ENCODE data around the gene PALB2. TPM values are rescaled to one million over a fixed set of nuclear protein-coding genes. Genes with fewer than 3 reads are reported as not detected.

Gene PALB2
- total RNA-seq, 1 donor: 10.2 TPM

- Histone ChIP-seq H3K4me3 (ENCODE audit: low read length) (no peak overlapping the region), H3K4me1 (ENCODE audit: insufficient read depth, low read length) (peaks cover 4% of the 10 kb centered on the region), H3K27me3 (ENCODE audit: insufficient read depth, low read length) (no peaks in the 10 kb centered on the region), H3K9me3 (ENCODE audit: low read depth, low read length) (no peaks in the 10 kb centered on the region)
Observed at GRCh38 chr16:23578101-23578830, 62.8 kb downstream of the PALB2 start.

DNA sequence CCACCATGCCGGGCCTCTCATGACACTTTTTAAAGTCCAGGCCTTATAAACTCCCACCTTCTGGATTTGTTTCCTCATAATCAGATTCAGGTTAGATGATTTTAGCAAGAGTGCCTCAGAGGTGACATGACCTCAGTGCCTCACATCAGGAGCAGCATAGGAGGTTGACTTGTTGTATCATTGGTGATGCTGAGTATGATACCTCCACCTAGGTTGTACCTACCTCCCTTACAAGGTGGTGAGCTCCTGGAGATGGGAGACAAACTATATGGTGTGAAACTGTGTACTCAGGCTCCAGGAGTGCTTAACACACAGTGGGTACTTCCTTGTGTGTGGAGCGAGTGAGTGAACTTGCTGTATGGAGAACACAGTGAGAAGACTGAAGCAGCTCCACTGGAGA, 63.6 kb downstream of the PALB2 start:
- H3K4me1 ChIP-seq (ENCODE audit: insufficient read depth, low read length): peaks cover 4% of the 10 kb centered on the region
- no peaks in the 10 kb centered on the region for H3K9me3 ChIP-seq (ENCODE audit: low read depth, low read length)
- H3K27me3 ChIP-seq (ENCODE audit: insufficient read depth, low read length): no peaks in the 10 kb centered on the region
- no peak overlapping the region for H3K4me3 ChIP-seq (ENCODE audit: low read length)

- H3K4me1 ChIP-seq (ENCODE audit: insufficient read depth, low read length): peaks cover 14% of the 10 kb centered on the region
- no peaks in the 10 kb centered on the region for H3K27me3 ChIP-seq (ENCODE audit: insufficient read depth, low read length)
Observed at GRCh38 chr16:23575834-23576233, 65.3 kb downstream of the PALB2 start.

DNA sequence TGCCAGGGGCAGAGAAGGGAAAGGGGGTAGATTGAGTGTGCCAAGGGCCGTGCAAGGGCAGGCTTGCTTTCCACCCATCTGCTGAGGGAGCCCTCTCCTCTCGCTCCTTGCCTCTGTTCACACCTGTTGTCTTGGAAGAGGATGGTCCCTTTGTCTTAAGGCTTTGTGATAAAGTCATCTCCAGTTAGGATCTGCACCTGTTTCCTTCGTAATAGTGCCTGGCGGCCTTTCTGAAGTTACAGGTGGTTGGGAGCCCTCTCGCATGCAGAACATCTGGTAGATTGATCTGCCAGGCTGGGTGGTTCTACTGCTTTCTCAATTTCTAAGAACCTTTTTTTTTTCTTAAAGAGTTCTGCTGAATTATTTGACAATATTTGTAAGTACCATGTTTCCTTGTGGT, 67.3 kb downstream of the PALB2 start:
- Histone ChIP-seq H3K9me3 (ENCODE audit: low read depth, low read length) (no peaks in the 10 kb centered on the region), H3K4me1 (ENCODE audit: insufficient read depth, low read length) (peaks cover 23% of the 10 kb centered on the region), H3K27me3 (ENCODE audit: insufficient read depth, low read length) (no peaks in the 10 kb centered on the region), H3K4me3 (ENCODE audit: low read length) (no peak overlapping the region)

More at GRCh38 chr16:23575834-23576233, 65.3 kb downstream of the PALB2 start:
- Histone ChIP-seq H3K9me3 (ENCODE audit: low read depth, low read length) (no peaks in the 10 kb centered on the region), H3K4me3 (ENCODE audit: low read length) (no peak overlapping the region)

- Histone ChIP-seq H3K9me3 (ENCODE audit: low read depth, low read length) (no peaks in the 10 kb centered on the region), H3K4me3 (ENCODE audit: low read length) (no peak overlapping the region), H3K27me3 (ENCODE audit: insufficient read depth, low read length) (no peaks in the 10 kb centered on the region), H3K4me1 (ENCODE audit: insufficient read depth, low read length) (peaks cover 20% of the 10 kb centered on the region)
Observed at GRCh38 chr16:23572394-23572793, 68.7 kb downstream of the PALB2 start.

DNA sequence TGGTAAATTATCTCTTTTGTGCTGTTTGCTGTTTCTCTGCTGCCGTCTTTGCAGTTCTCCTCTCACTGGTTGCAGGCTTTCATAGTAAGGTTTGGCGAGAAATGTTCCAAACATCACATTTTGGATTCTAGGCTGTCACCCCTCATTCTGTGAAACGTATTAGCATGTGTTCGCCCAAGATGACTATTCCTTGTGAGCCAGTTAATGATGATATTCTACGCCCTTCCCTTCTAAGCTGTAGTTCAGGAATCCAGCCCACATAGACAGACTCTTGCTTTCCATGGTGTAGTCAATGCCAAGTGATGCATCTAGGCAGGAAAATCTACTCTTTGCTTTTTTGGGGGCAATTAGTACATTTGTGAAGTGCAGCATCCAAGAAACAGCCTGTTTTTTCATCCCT, 69.2 kb downstream of the PALB2 start:
- Histone ChIP-seq H3K4me1 (ENCODE audit: insufficient read depth, low read length) (peaks cover 20% of the 10 kb centered on the region), H3K27me3 (ENCODE audit: insufficient read depth, low read length) (no peaks in the 10 kb centered on the region), H3K9me3 (ENCODE audit: low read depth, low read length) (no peaks in the 10 kb centered on the region), H3K4me3 (ENCODE audit: low read length) (no peak overlapping the region)

DNA sequence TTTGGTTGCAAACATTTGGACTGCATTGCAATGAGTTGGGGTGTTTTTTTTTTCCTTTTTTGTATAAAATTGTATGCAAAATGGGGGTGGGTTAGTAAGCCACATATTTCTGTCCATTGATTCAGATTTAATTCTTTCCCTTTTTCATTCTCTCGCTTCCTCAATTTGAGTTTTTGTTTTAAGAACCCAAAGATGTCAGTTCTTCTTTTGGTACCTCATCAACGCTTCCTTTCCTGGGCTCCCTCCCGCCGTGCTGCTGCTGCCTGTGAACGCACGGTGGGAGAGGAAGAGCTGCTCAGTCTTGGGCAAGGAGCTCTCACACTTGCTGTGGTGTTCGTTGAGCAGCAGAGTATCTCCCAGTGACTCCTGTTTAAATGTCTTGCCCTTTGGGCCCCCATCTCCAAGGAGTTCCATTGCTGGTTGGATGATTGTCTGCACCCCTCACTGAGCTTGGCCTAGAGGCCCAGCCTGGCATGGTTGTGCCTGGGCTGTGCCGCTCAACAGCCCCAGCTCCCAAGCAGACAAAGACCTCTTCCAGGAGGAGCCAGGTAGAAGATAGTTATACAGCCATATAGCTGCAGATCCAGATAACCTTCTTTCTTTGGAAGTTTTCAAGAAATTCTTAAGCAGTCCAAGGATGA, 70.0 kb downstream of the PALB2 start:
- Histone ChIP-seq H3K4me3 (ENCODE audit: low read length) (no peak overlapping the region), H3K9me3 (ENCODE audit: low read depth, low read length) (no peaks in the 10 kb centered on the region), H3K27me3 (ENCODE audit: insufficient read depth, low read length) (no peaks in the 10 kb centered on the region), H3K4me1 (ENCODE audit: insufficient read depth, low read length) (peaks cover 20% of the 10 kb centered on the region)

DNA sequence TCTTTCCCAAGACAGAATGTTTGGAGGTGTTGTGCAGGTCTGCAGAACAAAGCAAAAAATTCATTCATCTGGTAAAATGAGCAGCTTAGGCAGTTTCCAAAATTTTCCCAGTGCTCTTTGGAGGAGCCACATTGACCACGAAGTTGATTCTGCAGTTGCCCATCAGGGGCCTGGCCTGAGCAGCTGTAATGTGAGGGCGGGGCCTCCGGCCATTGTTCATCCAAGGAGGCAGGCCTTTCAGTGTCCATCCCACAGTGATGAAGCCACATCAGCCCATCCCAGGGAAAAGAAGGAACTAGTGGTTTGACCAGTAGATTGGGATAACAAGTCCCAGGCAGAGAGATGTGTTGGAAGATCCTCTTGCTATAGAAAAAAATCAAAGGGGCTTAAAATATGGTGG, 73.5 kb downstream of the PALB2 start:
- H3K27me3 ChIP-seq (ENCODE audit: insufficient read depth, low read length): no peaks in the 10 kb centered on the region
- H3K9me3 ChIP-seq (ENCODE audit: low read depth, low read length): no peaks in the 10 kb centered on the region
- H3K4me3 ChIP-seq (ENCODE audit: low read length): no peak overlapping the region
- peaks cover 20% of the 10 kb centered on the region for H3K4me1 ChIP-seq (ENCODE audit: insufficient read depth, low read length)

- Histone ChIP-seq H3K9me3 (ENCODE audit: low read depth, low read length) (no peaks in the 10 kb centered on the region), H3K4me3 (ENCODE audit: low read length) (no peak overlapping the region), H3K4me1 (ENCODE audit: insufficient read depth, low read length) (peaks cover 19% of the 10 kb centered on the region), H3K27me3 (ENCODE audit: insufficient read depth, low read length) (no peaks in the 10 kb centered on the region)
Observed at GRCh38 chr16:23566724-23567123, 74.4 kb downstream of the PALB2 start.

GRCh38 chr16:23564575-23565363, 76.3 kb downstream of the PALB2 start:
- H3K4me3 ChIP-seq (ENCODE audit: low read length): no peak overlapping the region
- H3K9me3 ChIP-seq (ENCODE audit: low read depth, low read length): no peaks in the 10 kb centered on the region
- H3K4me1 ChIP-seq (ENCODE audit: insufficient read depth, low read length): peaks cover under 1% of the 10 kb centered on the region
- H3K27me3 ChIP-seq (ENCODE audit: insufficient read depth, low read length): no peaks in the 10 kb centered on the region

DNA sequence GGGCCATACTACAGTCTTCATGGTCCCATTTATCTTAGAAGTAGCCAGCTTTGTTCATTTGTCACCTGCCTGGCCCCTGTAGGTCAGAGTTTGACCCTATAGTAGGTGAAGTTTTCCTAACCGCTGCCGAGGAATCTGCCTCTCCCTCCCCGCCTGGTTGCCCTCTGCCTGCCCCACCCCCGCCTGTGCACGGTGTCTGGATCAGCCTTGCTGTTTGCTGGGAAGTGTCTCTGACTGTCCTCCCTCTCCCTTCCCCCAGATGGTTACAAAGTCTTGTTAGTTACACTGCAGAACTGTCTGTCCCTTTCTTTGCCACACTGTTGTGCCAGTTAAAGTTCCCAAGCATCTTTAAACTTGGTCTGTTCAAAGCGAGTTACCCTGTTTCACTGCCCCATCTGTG, 77.9 kb downstream of the PALB2 start:
- Histone ChIP-seq H3K4me3 (ENCODE audit: low read length) (no peak overlapping the region), H3K9me3 (ENCODE audit: low read depth, low read length) (no peaks in the 10 kb centered on the region), H3K4me1 (ENCODE audit: insufficient read depth, low read length) (peaks cover 12% of the 10 kb centered on the region), H3K27me3 (ENCODE audit: insufficient read depth, low read length) (no peaks in the 10 kb centered on the region)

DNA sequence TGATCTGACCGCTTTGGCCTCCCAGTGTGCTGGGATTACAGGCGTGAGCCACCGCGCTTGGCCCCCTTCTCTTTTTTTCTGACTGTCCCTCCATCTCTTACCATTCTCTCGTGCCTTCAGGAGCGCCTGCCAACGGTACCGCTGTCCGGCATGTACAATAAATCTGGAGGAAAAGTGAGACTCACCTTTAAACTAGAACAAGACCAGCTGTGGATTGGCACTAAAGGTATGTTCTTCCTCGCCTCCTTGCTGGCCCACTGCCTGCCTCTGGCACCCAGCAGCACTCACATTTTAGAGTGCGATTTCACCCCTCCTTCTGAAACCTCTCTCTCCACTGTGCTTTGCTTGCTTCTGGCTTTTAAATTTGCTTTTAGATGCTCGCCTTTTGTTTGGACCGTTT, 78.6 kb downstream of the PALB2 start:
- Histone ChIP-seq H3K9me3 (ENCODE audit: low read depth, low read length) (no peaks in the 10 kb centered on the region), H3K4me3 (ENCODE audit: low read length) (no peak overlapping the region), H3K27me3 (ENCODE audit: insufficient read depth, low read length) (no peaks in the 10 kb centered on the region), H3K4me1 (ENCODE audit: insufficient read depth, low read length) (peaks cover 15% of the 10 kb centered on the region)

GRCh38 chr16:23561586-23561985, 79.5 kb downstream of the PALB2 start:
- Histone ChIP-seq H3K9me3 (ENCODE audit: low read depth, low read length) (no peaks in the 10 kb centered on the region), H3K4me1 (ENCODE audit: insufficient read depth, low read length) (peaks cover 20% of the 10 kb centered on the region), H3K4me3 (ENCODE audit: low read length) (no peak overlapping the region), H3K27me3 (ENCODE audit: insufficient read depth, low read length) (no peaks in the 10 kb centered on the region)

DNA sequence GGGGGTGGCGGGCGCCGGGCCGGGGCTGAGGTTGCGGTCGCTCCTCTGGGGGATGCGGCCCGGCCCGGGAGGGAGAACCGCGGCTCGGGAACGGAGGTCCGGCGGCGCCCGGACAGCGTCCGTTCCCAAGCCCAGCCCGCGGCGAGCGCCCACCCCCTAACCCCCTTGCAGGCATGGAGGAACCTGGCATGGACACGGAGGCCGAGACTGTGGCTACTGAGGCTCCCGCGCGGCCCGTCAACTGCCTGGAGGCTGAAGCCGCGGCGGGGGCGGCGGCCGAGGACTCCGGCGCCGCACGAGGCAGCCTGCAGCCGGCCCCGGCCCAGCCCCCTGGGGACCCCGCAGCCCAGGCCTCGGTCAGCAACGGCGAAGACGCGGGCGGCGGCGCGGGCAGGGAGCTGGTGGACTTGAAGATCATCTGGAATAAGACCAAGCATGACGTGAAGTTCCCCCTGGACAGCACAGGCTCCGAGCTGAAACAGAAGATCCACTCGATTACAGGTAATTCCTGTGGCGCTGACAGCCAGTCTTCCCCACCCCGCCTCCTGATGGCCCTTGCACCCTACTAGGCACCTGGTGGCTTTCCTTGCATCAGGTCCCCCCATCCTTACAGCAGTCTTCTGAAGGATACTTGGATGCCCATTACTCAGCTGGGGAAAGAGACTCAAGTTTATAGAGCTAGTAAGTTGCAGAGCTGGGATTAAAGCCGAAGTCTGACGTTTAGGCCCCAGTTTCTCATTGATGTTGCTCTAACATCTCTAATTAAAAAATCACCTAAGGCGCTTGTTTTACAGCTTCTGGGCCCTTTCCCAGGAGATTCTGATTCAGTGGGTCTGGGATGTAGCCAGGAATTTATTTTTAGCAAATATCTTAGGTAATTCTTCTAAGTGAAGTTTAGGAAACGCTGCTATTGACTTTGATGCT, 83.1 kb downstream of the PALB2 start:
- H3K9me3 ChIP-seq (ENCODE audit: low read depth, low read length): no peaks in the 10 kb centered on the region
- peak overlapping the region; percentile 78 for H3K4me3 ChIP-seq (ENCODE audit: low read length)
- no peaks in the 10 kb centered on the region for H3K27me3 ChIP-seq (ENCODE audit: insufficient read depth, low read length)
- H3K4me1 ChIP-seq (ENCODE audit: insufficient read depth, low read length): peaks cover 27% of the 10 kb centered on the region

Data from mononuclear cell (primary cell).